Measurements from ENCODE around the gene ATAD3A.

GRCh38 chr1:1577367-1578011 lies 65.5 kb downstream of the ATAD3A start:
- TF ChIP-seq MXI1 (conservative IDR thresholded peaks at IDR 0.05; ENCODE audit: poor library complexity, severe bottlenecking) (no peak), EZH2 (IDR thresholded peaks at IDR 0.05; ENCODE audit: borderline replicate concordance, insufficient read depth, low read length, poor library complexity, severe bottlenecking) (no peak), REST (IDR thresholded peaks at IDR 0.05; ENCODE audit: borderline replicate concordance) (no peak), CTCF (IDR thresholded peaks at IDR 0.05; ENCODE audit: poor library complexity, severe bottlenecking) (no peak), EP300 (conservative IDR thresholded peaks at IDR 0.05; ENCODE audit: poor library complexity, severe bottlenecking) (no peak), TAF1 (IDR thresholded peaks at IDR 0.05; ENCODE audit: low read depth) (no peak), POLR2AphosphoS5 (IDR thresholded peaks at IDR 0.05) (no peak), RAD21 (conservative IDR thresholded peaks at IDR 0.05) (no peak), SMC3 (conservative IDR thresholded peaks at IDR 0.05; ENCODE audit: poor library complexity) (no peak)
